Activated CD8-positive, alpha-beta memory T cell treated with anti-CD3 and anti-CD28 coated beads, Interleukin-2, amount 50 U/mL, for 4 hours (primary cell): Measurements from ENCODE around the gene EML1.

ENCODE experiments used
- DNase-seq: peaks from one replicate; pipeline ENCODE4 v3.0.0-alpha.2; 2020

The EML1 gene

GRCh38 chr14:99837822-99838221, 44.6 kb downstream of the EML1 start:
- no peak for DNase-seq

DNA sequence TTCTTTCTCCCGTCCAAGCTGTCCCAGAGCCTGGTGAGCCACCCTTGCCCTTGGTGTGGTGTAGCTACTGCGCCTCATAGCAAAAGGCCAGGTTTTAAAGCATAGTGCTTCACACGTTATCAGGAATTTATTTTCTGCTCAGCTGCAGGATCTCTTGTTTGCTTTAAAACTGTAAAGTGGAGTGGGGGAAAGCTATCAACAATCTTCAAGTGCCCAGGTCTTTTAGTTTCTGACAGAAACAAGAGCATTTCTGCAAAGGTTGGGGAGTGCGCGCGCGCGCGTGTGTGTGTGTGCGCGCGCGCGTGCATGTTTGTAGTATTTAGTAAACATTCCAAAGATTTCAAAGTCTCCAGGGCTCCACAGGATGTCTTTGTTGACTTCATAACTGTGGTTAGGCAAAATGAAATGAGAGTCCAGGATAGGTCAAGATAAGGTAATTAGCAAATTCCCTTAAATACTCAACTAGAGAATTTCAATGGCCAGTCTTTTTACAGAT, 45.5 kb downstream of the EML1 start:
- DNase-seq, result no peak

DNA sequence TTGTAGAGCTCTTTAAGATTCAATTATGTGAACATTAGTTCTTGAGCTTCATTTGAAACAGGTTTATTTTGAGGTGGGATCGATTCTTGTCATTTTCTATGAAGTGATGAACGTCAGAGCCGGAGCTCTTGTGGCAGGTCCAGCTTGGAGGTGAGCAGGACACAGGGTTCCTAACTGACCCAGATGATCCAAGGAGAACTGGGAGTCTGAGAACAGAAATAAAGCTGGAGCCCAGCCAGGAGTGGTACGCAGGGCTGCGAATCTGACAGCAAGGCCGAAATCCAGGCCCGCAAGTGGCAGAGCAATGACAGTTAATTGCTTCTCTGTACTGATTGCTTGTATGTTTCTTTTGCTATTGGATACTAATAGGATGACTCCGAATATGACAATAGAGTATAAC, 46.5 kb downstream of the EML1 start:
- no peak for DNase-seq

- DNase-seq, result no peak
Measured at GRCh38 chr14:99840265-99840664, 47.1 kb downstream of the EML1 start.

- no peak for DNase-seq
Measured at GRCh38 chr14:99840774-99841305, 47.6 kb downstream of the EML1 start.

DNA sequence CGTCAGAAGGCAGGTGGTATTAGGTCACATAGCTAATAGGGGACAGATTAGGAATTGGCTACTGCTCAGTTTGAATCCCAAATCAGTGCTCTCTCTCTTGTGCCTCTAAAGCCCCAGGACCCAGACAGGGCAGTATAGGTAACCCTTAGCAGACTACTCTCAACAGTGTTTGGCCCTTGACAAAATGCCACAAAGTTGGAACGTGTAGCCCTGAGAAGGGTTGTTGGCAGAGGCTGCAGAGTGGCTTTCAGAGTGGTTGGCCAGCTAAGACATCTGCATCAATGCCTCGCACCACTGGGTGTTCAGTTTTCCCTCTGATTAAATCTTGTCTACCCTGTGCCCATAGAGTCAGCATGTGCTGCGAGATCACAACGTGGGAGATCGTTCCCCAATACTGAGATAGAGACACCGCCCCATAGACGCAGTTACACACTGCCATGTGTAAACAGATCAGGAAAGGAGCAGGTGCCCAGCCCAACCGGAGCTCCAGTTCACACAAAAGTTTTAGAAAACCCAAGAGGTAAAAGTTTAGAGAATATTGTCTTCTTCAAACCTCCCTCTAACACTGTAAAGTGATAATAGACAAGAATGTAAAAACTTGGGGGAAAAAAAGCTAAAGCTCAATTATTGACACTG, 48.3 kb downstream of the EML1 start:
- no peak for DNase-seq

DNA sequence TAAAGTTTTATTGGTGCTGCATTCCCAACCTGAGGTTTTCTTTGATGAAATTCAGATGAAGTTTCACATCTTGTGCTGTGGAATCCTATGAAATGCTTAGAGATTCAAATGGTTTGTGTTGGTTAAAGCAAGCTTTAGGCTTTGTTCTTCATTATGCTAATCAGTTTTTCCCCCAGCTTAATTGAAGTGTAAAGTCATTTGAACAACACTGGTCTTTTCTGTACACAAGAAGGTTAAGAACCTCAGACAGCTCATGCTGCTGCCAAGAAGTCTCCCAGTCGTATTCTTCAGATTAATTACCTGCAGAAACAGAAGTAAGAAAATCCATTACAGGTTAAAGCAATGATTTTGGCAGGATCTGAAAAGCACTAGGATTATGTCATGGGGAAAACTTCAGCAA, 48.9 kb downstream of the EML1 start:
- DNase-seq, result no peak

GRCh38 chr14:99846808-99847207, 53.6 kb downstream of the EML1 start:
- no peak for DNase-seq

- no peak for DNase-seq
Measured at GRCh38 chr14:99850709-99851108, 57.5 kb downstream of the EML1 start.

DNA sequence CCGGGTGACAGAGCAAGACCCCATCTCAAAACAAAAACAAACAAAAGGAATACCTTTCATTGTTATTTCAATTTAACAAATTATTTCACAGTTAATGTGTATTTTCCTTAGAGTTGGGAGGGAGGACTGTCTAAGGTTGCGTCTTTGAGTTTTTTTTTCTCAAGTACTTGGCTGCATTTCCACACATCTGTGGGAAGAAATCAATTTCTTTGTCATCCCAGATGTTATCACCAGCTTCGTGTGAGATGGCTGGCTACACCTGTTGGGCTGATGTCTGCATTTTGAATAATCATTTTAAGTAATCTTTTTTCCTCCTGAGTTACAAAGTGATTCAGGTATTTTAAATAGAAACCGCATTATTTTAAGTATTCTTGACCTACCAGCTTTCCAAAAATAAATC, 59.4 kb downstream of the EML1 start:
- DNase-seq, result no peak

DNA sequence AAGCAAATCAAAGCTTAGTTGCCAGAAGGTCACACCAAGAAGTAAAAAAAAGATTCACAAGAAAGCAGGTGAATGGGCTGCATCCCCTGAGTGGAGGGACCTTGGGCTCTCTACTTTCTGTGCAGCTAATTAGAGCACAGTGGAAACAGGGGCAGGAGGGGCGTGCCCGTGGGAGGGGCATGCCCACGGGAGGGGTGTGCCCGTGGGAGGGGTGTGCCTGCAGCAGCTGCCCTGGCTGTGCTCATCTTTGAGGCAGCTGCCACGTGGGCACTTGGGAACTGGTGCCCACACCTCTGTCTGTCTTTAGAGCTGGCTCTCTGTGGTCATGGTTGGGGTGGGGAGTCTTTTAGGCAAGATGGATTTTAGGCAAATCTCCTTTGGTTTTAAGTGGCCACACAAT, 60.0 kb downstream of the EML1 start:
- no peak for DNase-seq

GRCh38 chr14:99854831-99855230, 61.6 kb downstream of the EML1 start:
- no peak for DNase-seq

DNA sequence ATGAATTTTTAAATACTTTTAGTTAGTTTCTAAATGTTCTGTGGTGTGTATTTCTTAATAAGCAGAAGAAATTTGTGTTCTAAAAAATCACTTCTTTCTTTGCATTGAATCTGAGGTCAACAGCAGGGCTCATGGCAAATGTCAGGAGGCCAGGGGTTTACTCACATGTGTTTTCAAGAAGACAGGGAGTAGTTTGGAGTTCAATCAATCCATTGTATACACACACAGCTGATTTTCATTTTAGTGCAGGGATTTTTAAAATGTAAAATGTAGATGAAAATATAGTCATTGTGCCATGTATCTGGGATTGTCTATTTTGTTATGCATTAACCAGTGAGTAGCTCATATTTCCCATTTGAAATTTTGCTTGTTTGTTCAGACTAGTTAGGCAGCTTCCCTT, 62.1 kb downstream of the EML1 start:
- no peak for DNase-seq

- DNase-seq, result no peak
Measured at GRCh38 chr14:99857551-99857950, 64.3 kb downstream of the EML1 start.

GRCh38 chr14:99860219-99860618, 67.0 kb downstream of the EML1 start:
- DNase-seq, result no peak

GRCh38 chr14:99862136-99862535, 68.9 kb downstream of the EML1 start:
- DNase-seq, result no peak

DNA sequence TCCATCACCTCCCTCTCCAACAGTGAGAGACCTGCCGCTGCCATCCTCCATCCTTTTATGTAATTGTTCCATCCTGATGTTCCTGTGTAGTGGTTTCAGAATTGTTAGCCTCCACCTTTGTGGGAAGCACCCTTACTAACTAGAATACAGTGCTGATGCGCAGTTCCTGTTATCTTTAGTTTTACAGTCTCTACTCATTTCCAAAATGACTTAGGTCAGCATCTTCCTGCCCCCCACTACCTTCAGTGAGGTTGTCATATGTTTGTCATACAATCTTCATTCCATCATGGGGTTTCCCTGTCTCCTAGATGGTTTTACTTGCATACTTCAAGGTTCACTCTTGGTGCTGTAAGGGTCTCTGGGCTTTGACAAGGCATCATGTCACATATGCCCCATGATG, 69.8 kb downstream of the EML1 start:
- DNase-seq, result no peak

DNA sequence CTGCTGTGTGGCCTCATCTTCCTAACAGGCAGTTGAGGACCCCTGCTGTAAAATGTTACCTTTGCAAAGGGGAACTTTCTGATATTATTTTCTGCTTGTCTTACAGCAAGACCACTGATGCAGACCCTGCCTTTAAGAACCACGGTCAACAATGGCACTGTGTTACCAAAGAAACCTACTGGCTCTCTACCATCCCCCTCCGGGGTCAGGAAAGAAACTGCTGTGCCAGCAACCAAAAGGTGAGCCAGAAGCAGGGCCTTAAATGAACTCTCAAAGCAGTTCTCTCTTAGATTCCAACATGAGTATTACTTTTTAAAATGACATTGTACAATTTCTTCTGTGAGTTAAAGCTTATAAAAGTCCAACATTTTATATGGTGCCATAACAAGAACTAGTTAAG, 72.2 kb downstream of the EML1 start:
- DNase-seq, result no peak

DNA sequence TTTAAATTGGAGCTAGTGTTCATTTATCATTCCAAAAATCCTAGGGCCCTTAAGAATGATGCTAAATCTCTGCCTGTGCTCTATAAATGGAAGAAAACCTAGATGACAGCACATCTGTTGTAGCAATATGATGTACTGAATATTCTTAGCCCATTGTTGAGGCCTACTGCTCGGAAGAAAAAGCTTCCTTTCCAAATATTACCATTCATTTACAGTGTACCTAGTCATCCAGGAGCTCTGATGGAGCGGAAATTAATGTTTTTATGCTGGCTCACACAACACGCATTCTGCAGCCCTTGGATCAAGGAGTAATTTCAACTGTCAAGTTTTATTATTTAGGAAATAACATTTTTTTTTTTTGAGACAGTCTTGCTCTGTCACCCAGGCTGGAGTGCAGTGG, 77.4 kb downstream of the EML1 start:
- DNase-seq, result no peak

GRCh38 chr14:99871771-99872170, 78.6 kb downstream of the EML1 start:
- DNase-seq, result no peak

GRCh38 chr14:99872786-99873440, 79.7 kb downstream of the EML1 start:
- DNase-seq, result no peak

DNA sequence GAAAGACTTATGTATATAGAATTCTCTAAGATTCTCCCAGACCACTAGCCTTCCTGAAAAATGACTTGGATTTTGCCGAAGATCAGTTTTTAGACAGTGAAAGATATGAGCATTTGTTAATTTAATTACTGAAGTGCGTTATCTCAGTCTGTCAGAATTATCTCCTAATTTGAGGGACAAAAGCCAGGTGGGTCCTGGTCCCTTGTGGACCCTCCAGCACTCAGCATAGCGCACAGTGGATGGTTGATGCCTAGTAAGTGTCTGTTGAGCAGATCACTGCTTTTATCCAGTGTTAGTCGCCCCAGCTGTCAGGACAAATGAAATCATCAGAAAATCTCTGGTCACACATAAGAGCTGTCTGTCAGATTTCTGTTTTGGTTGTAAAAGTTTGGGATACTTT, 80.4 kb downstream of the EML1 start:
- no peak for DNase-seq

- DNase-seq, result no peak
Measured at GRCh38 chr14:99874306-99874705, 81.1 kb downstream of the EML1 start.

DNA sequence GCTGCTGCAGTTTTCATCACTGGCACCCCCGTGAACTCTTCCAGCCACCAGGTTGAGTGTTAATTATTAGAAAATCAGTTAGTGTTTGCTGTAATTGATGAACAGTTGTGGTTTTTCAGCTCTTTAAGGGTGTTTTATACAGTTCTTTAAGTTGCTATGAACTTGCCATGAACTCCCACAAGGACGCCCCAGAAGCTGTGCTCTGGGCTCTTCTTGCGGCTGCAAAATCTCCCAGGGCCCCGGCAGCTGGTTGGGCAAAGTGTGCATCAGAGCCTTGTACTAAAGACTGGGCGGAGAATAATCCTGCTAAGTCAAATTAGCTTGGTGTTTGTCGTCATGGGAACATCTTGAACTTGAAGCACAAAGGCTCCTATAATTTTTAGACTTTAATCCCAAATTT, 82.2 kb downstream of the EML1 start:
- DNase-seq, result no peak

- no peak for DNase-seq
Measured at GRCh38 chr14:99875836-99876235, 82.6 kb downstream of the EML1 start.
